Stimulated activated CD4-positive, alpha-beta T cell treated with anti-CD3 and anti-CD28 coated beads, TNF-alpha, amount 100 ng/mL, for 48 hours (primary cell): ENCODE data around the gene ALX1.
"Not testable (repeated sequence)": the region's sequence is repeated elsewhere in the genome, so short reads cannot be mapped to it uniquely, and the experiment has no call there.

Source experiments
- DNase-seq, 3 donors: peaks; one replicate each; pipeline ENCODE4 v3.0.0-alpha.2; 2020; ENCODE audit warnings: low read depth in 3 of 3

Gene ALX1

DNA sequence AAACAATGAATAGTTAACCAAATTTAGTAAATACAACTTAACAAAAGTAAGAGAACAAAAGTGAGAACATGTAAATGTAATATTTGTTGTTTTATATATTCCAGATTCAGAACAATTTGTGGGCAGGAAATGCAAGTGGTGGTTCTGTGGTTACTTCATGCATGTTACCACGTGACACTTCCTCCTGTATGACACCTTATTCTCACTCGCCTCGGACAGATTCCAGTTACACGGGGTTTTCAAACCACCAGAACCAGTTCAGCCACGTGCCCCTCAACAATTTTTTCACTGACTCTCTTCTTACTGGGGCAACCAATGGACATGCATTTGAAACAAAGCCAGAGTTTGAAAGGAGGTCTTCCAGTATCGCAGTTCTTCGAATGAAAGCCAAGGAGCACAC is 21.0 kb downstream of the ALX1 start:
- DNase-seq, result no peak

DNA sequence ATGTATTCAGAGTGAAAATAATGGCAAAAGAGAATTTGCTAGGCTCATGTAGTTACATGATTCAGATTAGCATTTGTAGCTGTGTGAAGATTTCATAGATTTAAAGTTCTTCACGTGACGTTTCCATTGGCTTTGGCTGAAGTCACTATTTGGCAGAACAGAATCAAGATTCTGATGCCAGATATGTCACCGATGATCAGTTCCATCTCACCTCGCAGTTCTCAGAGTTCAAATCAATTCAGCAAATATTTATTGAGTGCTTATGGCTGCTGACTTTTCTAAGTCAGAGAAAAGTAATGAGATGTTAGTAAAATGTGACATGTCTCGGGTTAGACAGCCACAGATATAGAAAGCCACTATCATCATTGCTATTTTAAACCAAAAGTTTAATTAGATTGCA is 28.4 kb downstream of the ALX1 start:
- DNase-seq, result no peak

DNA sequence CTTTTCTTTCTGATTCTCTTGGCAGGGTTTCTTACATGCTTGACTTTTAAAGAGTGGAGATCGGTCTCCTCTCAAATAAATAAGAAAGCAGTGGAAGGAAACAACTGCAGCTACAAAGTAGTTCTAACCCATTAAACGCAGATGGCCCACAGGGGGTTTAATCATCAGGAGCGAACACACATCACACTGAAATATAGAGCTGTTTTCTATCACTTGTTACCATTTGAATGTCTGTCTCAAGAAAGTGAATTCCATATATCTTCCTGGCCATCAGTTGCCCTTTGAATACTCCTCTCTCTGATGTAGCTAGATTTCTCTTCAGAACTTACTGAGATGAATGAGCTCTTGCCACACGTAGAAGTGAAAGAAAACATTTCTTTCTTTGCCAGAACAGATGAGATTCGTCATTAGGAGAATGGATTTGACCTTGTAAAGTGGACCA is 29.1 kb downstream of the ALX1 start:
- no peak for DNase-seq

DNA sequence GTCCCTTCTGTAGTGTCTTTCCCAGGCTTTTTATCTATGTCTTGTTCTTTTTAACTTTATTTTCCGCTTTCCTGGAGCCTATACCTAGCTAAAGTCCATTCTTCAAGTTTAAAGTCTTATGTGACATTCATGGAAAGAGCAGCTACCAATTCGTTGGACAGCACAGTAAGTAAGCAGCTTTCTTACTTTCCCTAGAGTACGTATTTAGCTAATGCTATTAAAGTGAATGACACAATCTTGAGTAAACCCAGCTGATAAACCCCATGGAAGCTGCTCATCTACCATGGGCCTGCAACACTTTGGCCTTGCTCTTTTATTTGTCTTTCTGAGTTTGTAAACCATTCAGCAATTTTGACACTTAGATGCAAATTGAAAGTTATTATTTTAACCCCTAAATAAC is 30.0 kb downstream of the ALX1 start:
- no peak for DNase-seq

DNA sequence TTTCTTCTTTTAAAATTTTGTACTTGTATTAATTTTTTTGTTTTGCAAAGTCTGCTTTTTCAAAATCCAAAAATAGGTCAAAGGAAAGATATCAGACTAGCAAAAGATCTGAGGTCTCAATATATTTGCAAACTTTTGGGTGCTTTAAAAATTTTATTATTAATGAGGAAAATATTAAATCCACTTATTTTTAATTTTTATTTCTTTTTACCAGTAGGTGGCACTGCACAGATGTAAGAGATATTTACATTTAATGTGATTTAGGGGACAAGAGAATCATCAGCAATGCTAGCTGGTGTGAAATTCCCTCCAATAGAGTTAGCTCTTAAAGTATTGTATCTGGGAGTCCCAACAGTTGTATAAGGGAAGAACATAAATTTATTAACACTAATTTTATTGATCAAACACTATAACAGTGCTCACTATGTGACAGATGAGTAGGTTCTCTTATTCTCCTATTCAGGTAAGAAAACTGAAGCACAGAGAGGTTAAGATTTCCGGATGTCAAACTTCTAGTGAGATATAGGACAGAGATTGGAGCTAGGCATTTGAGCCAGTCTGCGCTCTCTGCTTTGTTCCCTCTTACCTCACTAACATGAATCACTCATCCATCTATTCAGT is 30.5 kb downstream of the ALX1 start:
- no peak for DNase-seq

DNA sequence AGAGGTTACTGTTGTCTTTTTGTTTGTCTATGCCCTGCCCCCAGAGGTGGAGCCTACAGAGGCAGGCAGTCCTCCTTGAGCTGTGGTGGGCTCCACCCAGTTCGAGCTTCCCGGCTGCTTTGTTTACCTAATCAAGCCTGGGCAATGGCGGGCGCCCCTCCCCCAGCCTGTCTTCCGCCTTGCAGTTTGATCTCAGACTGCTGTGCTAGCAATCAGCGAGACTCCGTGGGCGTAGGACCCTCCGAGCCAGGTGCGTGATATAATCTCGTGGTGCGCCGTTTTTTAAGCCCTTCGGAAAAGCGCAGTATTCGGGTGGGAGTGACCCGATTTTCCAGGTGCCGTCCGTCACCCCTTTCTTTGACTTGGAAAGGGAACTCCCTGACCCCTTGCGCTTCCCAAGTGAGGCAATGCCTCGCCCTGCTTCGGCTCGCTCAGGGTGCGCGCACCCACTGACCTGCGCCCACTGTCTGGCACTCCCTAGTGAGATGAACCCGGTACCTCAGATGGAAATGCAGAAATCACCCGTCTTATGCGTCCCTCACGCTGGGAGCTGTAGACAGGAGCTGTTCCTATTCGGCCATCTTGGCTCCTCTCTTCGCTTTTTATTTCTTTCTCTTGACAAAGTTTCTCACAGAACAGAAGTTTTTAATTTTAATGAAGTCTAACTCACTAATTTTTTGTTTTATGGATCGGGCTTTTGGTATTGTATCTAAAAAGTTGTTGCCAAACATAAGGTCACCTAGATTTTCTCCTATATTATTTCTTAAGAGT is 38.0 kb downstream of the ALX1 start:
- DNase-seq, result not testable (repeated sequence)

DNA sequence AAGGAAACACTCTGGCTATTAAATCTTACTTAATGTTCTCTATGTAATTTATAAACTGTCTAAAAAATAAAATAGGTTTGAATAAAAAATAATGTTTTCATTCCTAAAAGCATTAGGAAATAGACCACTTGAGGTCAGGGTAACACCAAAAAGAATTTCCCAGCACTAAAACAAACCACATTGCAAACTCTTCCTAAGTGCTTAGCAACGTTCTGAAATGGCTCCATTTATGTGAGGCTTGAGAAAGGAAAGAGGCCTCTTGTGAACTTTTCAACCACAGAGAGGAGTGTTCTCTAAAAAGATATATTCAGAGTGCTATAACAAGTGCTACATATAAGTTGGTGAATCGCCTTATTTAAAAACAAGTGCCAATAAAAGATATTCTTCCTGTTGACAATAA is 42.7 kb downstream of the ALX1 start:
- DNase-seq, result no peak

DNA sequence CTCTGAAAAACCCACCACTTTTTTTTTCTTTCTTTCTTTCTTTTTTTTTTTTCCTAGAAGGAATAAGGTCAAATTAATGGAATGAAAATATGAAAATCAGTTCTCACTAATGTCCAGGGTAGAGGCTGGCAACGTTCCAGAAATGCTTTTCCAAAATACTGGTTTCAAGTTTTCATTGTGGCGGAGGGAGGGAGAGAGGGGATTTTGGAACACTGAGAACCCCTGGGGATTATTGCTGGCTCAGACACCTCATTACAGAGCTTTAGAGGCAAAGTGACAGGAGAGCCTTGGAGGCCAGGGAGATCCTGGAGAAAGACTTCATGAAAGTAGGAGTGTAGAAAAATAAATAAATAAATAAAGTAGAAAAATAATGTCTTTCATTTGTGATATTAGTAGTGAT is 45.4 kb downstream of the ALX1 start:
- no peak for DNase-seq

DNA sequence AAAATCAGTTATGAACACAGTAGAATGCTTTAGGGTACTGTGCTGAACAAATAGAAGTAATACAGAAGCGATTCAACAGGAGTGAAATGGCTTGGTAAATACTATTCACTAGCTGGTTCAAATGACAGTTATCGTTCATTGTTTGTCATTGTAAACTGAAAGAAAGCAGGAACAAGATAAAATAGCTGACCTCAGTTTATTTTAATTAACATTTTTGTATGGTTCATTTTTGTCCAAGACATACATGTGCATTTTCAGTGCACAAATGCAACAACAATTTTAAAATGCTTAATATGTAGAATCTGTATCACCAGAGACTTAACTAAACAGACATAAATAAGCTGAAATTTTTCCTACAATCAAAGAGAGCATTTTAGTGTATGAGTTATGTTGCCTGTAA is 49.9 kb downstream of the ALX1 start:
- DNase-seq, result no peak

DNA sequence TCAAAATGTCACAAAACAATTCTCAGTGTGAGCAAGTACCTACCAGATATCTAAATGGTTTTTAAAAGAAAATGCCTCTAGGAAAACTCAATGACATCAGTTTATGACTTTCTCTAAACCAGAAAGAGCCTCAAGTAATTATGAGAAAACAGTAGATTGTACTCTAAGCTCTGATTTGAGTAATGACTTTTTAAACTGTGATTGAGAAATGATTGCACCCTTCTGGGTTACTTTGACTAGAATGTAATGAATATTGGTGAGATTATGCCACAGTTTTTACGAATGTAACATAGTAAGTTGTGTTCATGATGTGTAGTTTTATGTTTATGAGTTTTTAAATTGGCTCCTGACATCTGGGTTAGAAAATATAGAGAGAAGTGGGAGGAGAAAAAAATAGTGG is 68.8 kb downstream of the ALX1 start:
- DNase-seq, result no peak

DNA sequence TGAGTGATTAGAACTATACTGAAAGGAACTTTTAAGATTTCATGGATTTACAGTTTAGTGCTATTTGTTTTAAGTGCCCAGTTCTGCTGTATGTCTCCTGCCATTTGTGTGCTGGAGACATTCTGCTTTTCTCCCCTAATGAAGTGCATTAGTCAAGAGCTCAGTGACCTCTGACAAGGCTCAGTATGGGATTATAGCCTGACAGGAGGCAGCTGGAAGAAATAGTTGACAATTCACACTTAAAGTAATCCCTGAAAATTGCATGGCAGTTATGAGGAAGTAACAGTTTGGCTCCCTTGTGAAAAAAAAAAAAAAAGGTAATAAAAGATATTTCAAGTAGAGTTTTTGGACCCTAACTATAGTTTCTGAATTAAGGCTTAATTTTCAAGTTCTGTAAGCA is 70.3 kb downstream of the ALX1 start:
- DNase-seq, result no peak
